Measurements from ENCODE around the gene FOSL1.

FOSL1 gene

GRCh38 chr11:65934014-65934413, 33.8 kb upstream of the FOSL1 start:
- H2BK15ac ChIP-seq (replicated peaks; ENCODE audit: low read depth), result no peak overlapping the region
- no peaks in the 10 kb centered on the region for H3K4me1 ChIP-seq (ENCODE audit: control insufficient read depth, low read depth, low read length)
- H3K79me1 ChIP-seq (ENCODE audit: low read length), result no peaks in the 10 kb centered on the region
- no CpG with 5 or more reads among the region's 4 CpGs for WGBS (ENCODE audit: extremely low coverage, insufficient coverage, low lambda C conversion rate)
- no peak overlapping the region for H3K4me2 ChIP-seq (ENCODE audit: low read length)
- H3K23ac ChIP-seq (ENCODE audit: low read length), result no peak overlapping the region
- H3K27me3 ChIP-seq (ENCODE audit: insufficient read depth, low read length, poor library complexity), result no peaks in the 10 kb centered on the region
- H3K36me3 ChIP-seq (ENCODE audit: control insufficient read depth, insufficient read depth, low read length), result no peaks in the 10 kb centered on the region
- H3K56ac ChIP-seq (ENCODE audit: low read length), result no peak overlapping the region
- no peak overlapping the region for H2AK5ac ChIP-seq (ENCODE audit: low read length)
- H3K18ac ChIP-seq (ENCODE audit: low read length), result no peak overlapping the region
- no peak overlapping the region for H4K5ac ChIP-seq (ENCODE audit: low read length)
- H3K9ac ChIP-seq (ENCODE audit: low read length), result no peak overlapping the region
- no peak overlapping the region for H2BK120ac ChIP-seq (ENCODE audit: low read depth, low read length)
- no peak overlapping the region for H4K8ac ChIP-seq (ENCODE audit: low read depth, low read length)
- no peak overlapping the region for H3K4me3 ChIP-seq (ENCODE audit: low read length)
- no peak overlapping the region for H3K4ac ChIP-seq (ENCODE audit: low read depth, low read length)
- no peak overlapping the region for H3K27ac ChIP-seq (ENCODE audit: low read depth, low read length)
- H3K79me2 ChIP-seq (ENCODE audit: control insufficient read depth, insufficient read depth, low read length), result no peaks in the 10 kb centered on the region
- DNase-seq, result no peak
- no peak overlapping the region for H2BK5ac ChIP-seq (ENCODE audit: low read length)

- no peak overlapping the region for H4K8ac ChIP-seq (ENCODE audit: low read depth, low read length)
- no peak overlapping the region for H2AK5ac ChIP-seq (ENCODE audit: low read length)
- H3K27me3 ChIP-seq (ENCODE audit: insufficient read depth, low read length, poor library complexity), result no peaks in the 10 kb centered on the region
- WGBS (ENCODE audit: extremely low coverage, insufficient coverage, low lambda C conversion rate), result no CpG with 5 or more reads among the region's 9 CpGs
- no peak overlapping the region for H3K4ac ChIP-seq (ENCODE audit: low read depth, low read length)
- H3K56ac ChIP-seq (ENCODE audit: low read length), result peak overlapping the region; percentile 25
- no peaks in the 10 kb centered on the region for H3K79me1 ChIP-seq (ENCODE audit: low read length)
- no peak overlapping the region for H3K4me2 ChIP-seq (ENCODE audit: low read length)
- H3K18ac ChIP-seq (ENCODE audit: low read length), result no peak overlapping the region
- H3K36me3 ChIP-seq (ENCODE audit: control insufficient read depth, insufficient read depth, low read length), result no peaks in the 10 kb centered on the region
- no peak overlapping the region for H2BK15ac ChIP-seq (replicated peaks; ENCODE audit: low read depth)
- no peak overlapping the region for H3K9ac ChIP-seq (ENCODE audit: low read length)
- no peaks in the 10 kb centered on the region for H3K79me2 ChIP-seq (ENCODE audit: control insufficient read depth, insufficient read depth, low read length)
- peak; percentile 60 for DNase-seq
- H3K4me1 ChIP-seq (ENCODE audit: control insufficient read depth, low read depth, low read length), result no peaks in the 10 kb centered on the region
- no peak overlapping the region for H4K5ac ChIP-seq (ENCODE audit: low read length)
- H2BK120ac ChIP-seq (ENCODE audit: low read depth, low read length), result no peak overlapping the region
- H3K4me3 ChIP-seq (ENCODE audit: low read length), result no peak overlapping the region
- no peak overlapping the region for H3K27ac ChIP-seq (ENCODE audit: low read depth, low read length)
- H3K23ac ChIP-seq (ENCODE audit: low read length), result no peak overlapping the region
- no peak overlapping the region for H2BK5ac ChIP-seq (ENCODE audit: low read length)
Measured at GRCh38 chr11:65932558-65932919, 32.4 kb upstream of the FOSL1 start.

- Histone ChIP-seq H2BK5ac (ENCODE audit: low read length) (no peak overlapping the region), H2BK120ac (ENCODE audit: low read depth, low read length) (no peak overlapping the region), H3K56ac (ENCODE audit: low read length) (no peak overlapping the region), H4K5ac (ENCODE audit: low read length) (no peak overlapping the region), H3K4me1 (ENCODE audit: control insufficient read depth, low read depth, low read length) (no peaks in the 10 kb centered on the region), H3K79me1 (ENCODE audit: low read length) (no peaks in the 10 kb centered on the region), H3K18ac (ENCODE audit: low read length) (no peak overlapping the region), H3K4me2 (ENCODE audit: low read length) (no peak overlapping the region), H3K4ac (ENCODE audit: low read depth, low read length) (no peak overlapping the region), H2AK5ac (ENCODE audit: low read length) (no peak overlapping the region), H2BK15ac (replicated peaks; ENCODE audit: low read depth) (no peak overlapping the region), H3K79me2 (ENCODE audit: control insufficient read depth, insufficient read depth, low read length) (no peaks in the 10 kb centered on the region), H3K27me3 (ENCODE audit: insufficient read depth, low read length, poor library complexity) (no peaks in the 10 kb centered on the region), H4K8ac (ENCODE audit: low read depth, low read length) (no peak overlapping the region), H3K36me3 (ENCODE audit: control insufficient read depth, insufficient read depth, low read length) (no peaks in the 10 kb centered on the region), H3K9ac (ENCODE audit: low read length) (no peak overlapping the region), H3K27ac (ENCODE audit: low read depth, low read length) (no peak overlapping the region), H3K23ac (ENCODE audit: low read length) (no peak overlapping the region), H3K4me3 (ENCODE audit: low read length) (no peak overlapping the region)
- WGBS (ENCODE audit: extremely low coverage, insufficient coverage, low lambda C conversion rate), result no CpG with 5 or more reads among the region's 13 CpGs
- DNase-seq, result no peak
Measured at GRCh38 chr11:65931773-65932557, 31.8 kb upstream of the FOSL1 start.

- Histone ChIP-seq H2AK5ac (ENCODE audit: low read length) (no peak overlapping the region), H3K56ac (ENCODE audit: low read length) (no peak overlapping the region), H3K4me2 (ENCODE audit: low read length) (no peak overlapping the region), H2BK15ac (replicated peaks; ENCODE audit: low read depth) (no peak overlapping the region), H3K4me1 (ENCODE audit: control insufficient read depth, low read depth, low read length) (no peaks in the 10 kb centered on the region), H3K36me3 (ENCODE audit: control insufficient read depth, insufficient read depth, low read length) (no peaks in the 10 kb centered on the region), H4K5ac (ENCODE audit: low read length) (no peak overlapping the region), H3K18ac (ENCODE audit: low read length) (no peak overlapping the region), H4K8ac (ENCODE audit: low read depth, low read length) (no peak overlapping the region), H2BK5ac (ENCODE audit: low read length) (no peak overlapping the region), H3K27me3 (ENCODE audit: insufficient read depth, low read length, poor library complexity) (no peaks in the 10 kb centered on the region), H2BK120ac (ENCODE audit: low read depth, low read length) (no peak overlapping the region), H3K79me2 (ENCODE audit: control insufficient read depth, insufficient read depth, low read length) (no peaks in the 10 kb centered on the region), H3K9ac (ENCODE audit: low read length) (no peak overlapping the region), H3K4ac (ENCODE audit: low read depth, low read length) (no peak overlapping the region), H3K79me1 (ENCODE audit: low read length) (no peaks in the 10 kb centered on the region), H3K4me3 (ENCODE audit: low read length) (no peak overlapping the region), H3K27ac (ENCODE audit: low read depth, low read length) (no peak overlapping the region), H3K23ac (ENCODE audit: low read length) (no peak overlapping the region)
- no CpG with 5 or more reads among the region's 6 CpGs for WGBS (ENCODE audit: extremely low coverage, insufficient coverage, low lambda C conversion rate)
- no peak for DNase-seq
Measured at GRCh38 chr11:65928667-65929066, 28.5 kb upstream of the FOSL1 start.

GRCh38 chr11:65927904-65928397, 27.8 kb upstream of the FOSL1 start:
- Histone ChIP-seq H3K9ac (ENCODE audit: low read length) (no peak overlapping the region), H3K4me2 (ENCODE audit: low read length) (no peak overlapping the region), H3K79me1 (ENCODE audit: low read length) (no peaks in the 10 kb centered on the region), H2BK120ac (ENCODE audit: low read depth, low read length) (no peak overlapping the region), H2BK5ac (ENCODE audit: low read length) (no peak overlapping the region), H3K27me3 (ENCODE audit: insufficient read depth, low read length, poor library complexity) (no peaks in the 10 kb centered on the region), H4K8ac (ENCODE audit: low read depth, low read length) (no peak overlapping the region), H2AK5ac (ENCODE audit: low read length) (no peak overlapping the region), H4K5ac (ENCODE audit: low read length) (no peak overlapping the region), H3K56ac (ENCODE audit: low read length) (peak overlapping the region; percentile 34), H3K23ac (ENCODE audit: low read length) (no peak overlapping the region), H3K4ac (ENCODE audit: low read depth, low read length) (no peak overlapping the region), H3K79me2 (ENCODE audit: control insufficient read depth, insufficient read depth, low read length) (no peaks in the 10 kb centered on the region), H3K36me3 (ENCODE audit: control insufficient read depth, insufficient read depth, low read length) (no peaks in the 10 kb centered on the region), H2BK15ac (replicated peaks; ENCODE audit: low read depth) (no peak overlapping the region), H3K4me1 (ENCODE audit: control insufficient read depth, low read depth, low read length) (no peaks in the 10 kb centered on the region), H3K4me3 (ENCODE audit: low read length) (no peak overlapping the region), H3K27ac (ENCODE audit: low read depth, low read length) (no peak overlapping the region), H3K18ac (ENCODE audit: low read length) (no peak overlapping the region)
- WGBS (ENCODE audit: extremely low coverage, insufficient coverage, low lambda C conversion rate), result no CpG with 5 or more reads among the region's 9 CpGs
- DNase-seq, result no peak

- no peak for DNase-seq
- Histone ChIP-seq H3K4me3 (ENCODE audit: low read length) (no peak overlapping the region), H3K4me1 (ENCODE audit: control insufficient read depth, low read depth, low read length) (no peaks in the 10 kb centered on the region), H3K9ac (ENCODE audit: low read length) (no peak overlapping the region), H3K4ac (ENCODE audit: low read depth, low read length) (no peak overlapping the region), H4K8ac (ENCODE audit: low read depth, low read length) (no peak overlapping the region), H2AK5ac (ENCODE audit: low read length) (no peak overlapping the region), H3K23ac (ENCODE audit: low read length) (no peak overlapping the region), H2BK120ac (ENCODE audit: low read depth, low read length) (no peak overlapping the region), H3K79me1 (ENCODE audit: low read length) (no peaks in the 10 kb centered on the region), H3K27ac (ENCODE audit: low read depth, low read length) (no peak overlapping the region), H3K27me3 (ENCODE audit: insufficient read depth, low read length, poor library complexity) (no peaks in the 10 kb centered on the region), H3K18ac (ENCODE audit: low read length) (no peak overlapping the region), H4K5ac (ENCODE audit: low read length) (no peak overlapping the region), H2BK15ac (replicated peaks; ENCODE audit: low read depth) (no peak overlapping the region), H3K4me2 (ENCODE audit: low read length) (no peak overlapping the region), H3K36me3 (ENCODE audit: control insufficient read depth, insufficient read depth, low read length) (no peaks in the 10 kb centered on the region), H2BK5ac (ENCODE audit: low read length) (no peak overlapping the region), H3K56ac (ENCODE audit: low read length) (no peak overlapping the region), H3K79me2 (ENCODE audit: control insufficient read depth, insufficient read depth, low read length) (no peaks in the 10 kb centered on the region)
- no CpG with 5 or more reads among the region's 2 CpGs for WGBS (ENCODE audit: extremely low coverage, insufficient coverage, low lambda C conversion rate)
Measured at GRCh38 chr11:65925397-65925796, 25.2 kb upstream of the FOSL1 start.

Data from mesendoderm (in vitro differentiated cells).